Fibroblast of villous mesenchyme (primary cell): ENCODE results near the gene ADAM15. TPM values are rescaled to one million over a fixed set of nuclear protein-coding genes. Genes with fewer than 3 reads are reported as not detected.

Experiments
- DNase-seq: peaks from one replicate; pipeline ENCODE4 v3.0.0-alpha.2; 2010; ENCODE audit warnings: low read depth
- H3K4me3 ChIP-seq: 2 replicates; pipeline ENCODE4 v1.5.1; 2011; ENCODE audit warnings: low read depth, mild to moderate bottlenecking, low read length
- CTCF ChIP-seq: IDR thresholded peaks from 2 replicates; pipeline ENCODE4 v1.5.1; 2012; ENCODE audit warnings: low read depth, mild to moderate bottlenecking, low read length; ENCODE audit not compliant: insufficient read depth
- total RNA-seq: library from RNA; depleted of rRNA; stranded (reverse); fragments of >200 nt; gene quantifications from 2 replicates; pipeline ENCODE4 v1.2.3, GENCODE V29; 2012

Gene ADAM15
- total RNA-seq, 1 donor: 49.2 TPM

- no peak for TF ChIP-seq CTCF
- peak; percentile 60 for DNase-seq
- peak overlapping the region; percentile 93 for H3K4me3 ChIP-seq
Measured at GRCh38 chr1:155003766-155004351, 47.3 kb upstream of the ADAM15 start.

GRCh38 chr1:155004352-155005075, 46.6 kb upstream of the ADAM15 start:
- peak overlapping the region; percentile 93 for H3K4me3 ChIP-seq
- TF ChIP-seq CTCF: no peak
- no peak for DNase-seq

GRCh38 chr1:155005076-155006011, 45.8 kb upstream of the ADAM15 start:
- no peak overlapping the region for H3K4me3 ChIP-seq
- no peak for TF ChIP-seq CTCF
- DNase-seq: no peak

GRCh38 chr1:155006601-155007101, 44.5 kb upstream of the ADAM15 start:
- no peak for TF ChIP-seq CTCF
- H3K4me3 ChIP-seq: no peak overlapping the region
- no peak for DNase-seq

- no peak for DNase-seq
- no peak for TF ChIP-seq CTCF
- no peak overlapping the region for H3K4me3 ChIP-seq
Measured at GRCh38 chr1:155007251-155007828, 43.8 kb upstream of the ADAM15 start.
